Activated CD8-positive, alpha-beta memory T cell treated with anti-CD3 and anti-CD28 coated beads, Interleukin-2, amount 10 ng/mL, durations not matched to agents 7 days and 5 days (primary cell): Measurements from ENCODE around the gene DUSP16. TPM values are rescaled to one million over a fixed set of nuclear protein-coding genes. Genes with fewer than 3 reads are reported as not detected.

Experiments
- total RNA-seq, 2 experiments: library from RNA; stranded (reverse); gene quantifications; one replicate each; pipeline ENCODE4 v1.2.3, GENCODE V29; 2021

DUSP16 gene
- total RNA-seq, 2 experiments from 2014 or later = 43.0 to 69.0 TPM

Other genes starting within 250 kb of the DUSP16 start
- gene MANSC1, start 212.6 kb downstream of the DUSP16 start, total RNA-seq = under 1 TPM in 1 of 2 experiments, not detected in 1; 0.14 TPM
- gene BORCS5, start 205.8 kb downstream of the DUSP16 start, total RNA-seq = 10 to 100 TPM; 35.5 to 38.3 TPM
- 10 to 100 TPM; 16.3 to 20.5 TPM for gene CREBL2, start 49.0 kb upstream of the DUSP16 start, total RNA-seq
- gene GPR19, start 133.3 kb upstream of the DUSP16 start, total RNA-seq = 10 to 100 TPM; 15.1 to 16.8 TPM
- 100 to 1,000 TPM in 1 of 2 experiments, 10 to 100 TPM in 1; 99.2 to 105 TPM for gene CDKN1B, start 154.5 kb upstream of the DUSP16 start, total RNA-seq
- gene APOLD1, start 222.8 kb upstream of the DUSP16 start, total RNA-seq = 10 to 100 TPM in 1 of 2 experiments, 1 to 10 TPM in 1; 7.2 to 13.5 TPM